K562 (cell line): ENCODE data around the gene RPF1. TPM values are rescaled to one million over a fixed set of nuclear protein-coding genes. Genes with fewer than 3 reads are reported as not detected.
A peak's percentile ranks its signal among the peaks of the same experiment; 100 is the strongest.

Experiments
- ATAC-seq: fragments of 200-7000 bp; cut with Tn5 transposase; 3 replicates; pipeline ENCODE4 v1.9.1; 2020; ENCODE audit warnings: moderate library complexity
- BruUV-seq: library from RNA; stranded (reverse); fragments of 400-500 nt; replicated peaks from 2 replicates; lab custom pipeline; 2021; lab: Mats Ljungman, UMichigan
- CTCF ChIA-PET: fragments of 300-600 bp; formaldehyde crosslinking; extraction: SDS; loops from one replicate; lab custom pipeline; 2021; ENCODE audit warnings: low intra/inter-chr PET ratio; lab: Yijun Ruan, JAX
- POLR2A ChIA-PET: fragments of 300-600, 350-650 bp; sonication (Branson Sonifier 250); formaldehyde crosslinking; extraction: SDS; loops from one replicate; lab custom pipeline; 2021; ENCODE audit warnings: antibody characterized with exemption, inconsistent platforms; lab: Yijun Ruan, JAX
- DNase-seq, 4 experiments: peaks; one replicate each; pipeline versions ENCODE4 v3.0.0 to v3.0.0-alpha.2; 2011 to 2018; ENCODE audit warnings: low spot score in 3 of 4, mixed read lengths in 3 of 4; ENCODE audit errors: extremely low read depth in 1 of 4
- FAIRE-seq: peaks from 2 replicates; lab custom pipeline; 2011; peaks lifted over from hg19 to GRCh38; lab: Jason Lieb, UNC
- H2AFZ ChIP-seq: 2 replicates; pipeline ENCODE4 v1.6.0; 2011; ENCODE audit warnings: low read depth, low read length, control low read depth, inconsistent platforms
- H3K27ac ChIP-seq: fragments of 200-600 bp; 3 replicates; pipeline ENCODE4 v1.8.0; 2011; ENCODE audit warnings: low read depth, mild to moderate bottlenecking, control low read depth, inconsistent platforms, low read length, moderate library complexity, mixed read lengths; ENCODE audit errors: extremely low read depth
- H3K27me3 ChIP-seq, 2 experiments: fragments of 300-600 bp in 1 of 2; 2 replicates in 1 of 2; 3 replicates in 1 of 2; pipeline versions ENCODE4 v1.6.0 to v1.8.0; 2011; ENCODE audit warnings: inconsistent platforms in 2 of 2, low read length in 2 of 2, mild to moderate bottlenecking in 1 of 2, mixed read lengths in 1 of 2, moderate library complexity in 1 of 2; ENCODE audit not compliant: control insufficient read depth in 2 of 2, insufficient read depth in 2 of 2
- H3K36me3 ChIP-seq: fragments of 300-600 bp; 3 replicates; pipeline ENCODE4 v1.8.0; 2011; ENCODE audit warnings: mild to moderate bottlenecking, low read length, inconsistent platforms; ENCODE audit not compliant: control insufficient read depth, insufficient read depth
- H3K4me1 ChIP-seq, 2 experiments: fragments of 200-600 bp in 1 of 2; replicated peaks in 1 of 2; 2 replicates in 1 of 2; 3 replicates in 1 of 2; pipeline versions ENCODE4 v1.5.1 to v1.8.0; 2011; ENCODE audit warnings: inconsistent platforms in 2 of 2, low read length in 2 of 2, mild to moderate bottlenecking in 1 of 2, mixed read lengths in 1 of 2, moderate library complexity in 1 of 2; ENCODE audit not compliant: control insufficient read depth in 2 of 2, insufficient read depth in 2 of 2
- H3K4me2 ChIP-seq: 2 replicates; pipeline ENCODE4 v1.6.1; 2011; ENCODE audit warnings: low read length, control low read depth, inconsistent platforms, mixed read lengths; ENCODE audit not compliant: insufficient read depth
- H3K4me3 ChIP-seq: fragments of 200-600 bp; sonication (generic), shearing (Covaris generic); 2 replicates; pipeline ENCODE4 v1.5.1; 2016; ENCODE audit warnings: control low read depth, inconsistent platforms
- H3K79me2 ChIP-seq: fragments of 200-600 bp; 3 replicates; pipeline ENCODE4 v1.8.0; 2011; ENCODE audit warnings: low read length, inconsistent platforms; ENCODE audit not compliant: control insufficient read depth, insufficient read depth
- H3K9ac ChIP-seq, 2 experiments: 2 replicates each; pipeline versions ENCODE4 v1.6.0 to v1.6.1; 2011; ENCODE audit warnings: low read depth in 2 of 2, low read length in 2 of 2, control low read depth in 1 of 2, inconsistent platforms in 1 of 2, mild to moderate bottlenecking in 1 of 2, mixed read lengths in 1 of 2; ENCODE audit not compliant: insufficient read depth in 1 of 2
- H3K9me1 ChIP-seq: one replicate; pipeline ENCODE4 v1.6.0; 2011; ENCODE audit warnings: inconsistent platforms, mild to moderate bottlenecking, low read length, moderate library complexity; ENCODE audit not compliant: control insufficient read depth, insufficient read depth
- H3K9me3 ChIP-seq: replicated peaks from 2 replicates; pipeline ENCODE4 v1.5.1; 2011; ENCODE audit warnings: low read depth, low read length, inconsistent platforms; ENCODE audit not compliant: control insufficient read depth, insufficient read depth
- H4K20me1 ChIP-seq: replicated peaks from 2 replicates; pipeline ENCODE4 v1.6.1; 2011; ENCODE audit warnings: low read length, inconsistent platforms, mixed read lengths; ENCODE audit not compliant: control insufficient read depth, insufficient read depth
- CBX5 ChIP-seq: IDR thresholded peaks from 2 replicates; pipeline ENCODE4 v1.6.1; 2014; ENCODE audit warnings: low read depth, borderline replicate concordance
- CHD1 ChIP-seq: fragments of 200-600 bp; sonication (generic); IDR thresholded peaks from one replicate; pipeline ENCODE4 v1.6.1; 2012; ENCODE audit warnings: mild to moderate bottlenecking, moderate library complexity, low read length, inconsistent platforms
- EP300 ChIP-seq: IDR thresholded peaks from 2 replicates; pipeline ENCODE4 v1.6.1; 2012; ENCODE audit warnings: low read length, improper control_type of control experiment
- IRF9 ChIP-seq: fragments of 450-650 bp; IDR thresholded peaks from 2 replicates; pipeline ENCODE4 v1.6.1; 2016; ENCODE audit warnings: missing biosample characterization, missing genetic modification characterization
- KAT2B ChIP-seq: IDR thresholded peaks from one replicate; pipeline ENCODE4 v1.6.1; 2012; ENCODE audit warnings: low read depth, mild to moderate bottlenecking, control low read depth, inconsistent platforms, low read length, moderate library complexity
- OTX1 ChIP-seq: fragments of 450-650 bp; formaldehyde crosslinking; IDR thresholded peaks from 2 replicates; pipeline ENCODE4 v1.4.0; 2022; ENCODE audit warnings: mild to moderate bottlenecking
- STAT5B ChIP-seq: fragments of 250-450 bp; sonication (Bioruptor Pico); IDR thresholded peaks from 2 replicates; pipeline ENCODE4 v1.8.0; 2021; ENCODE audit warnings: mild to moderate bottlenecking, inconsistent platforms
- UBTF ChIP-seq, 2 experiments: IDR thresholded peaks; 2 replicates each; pipeline ENCODE4 v1.6.1; 2012; ENCODE audit warnings: improper control_type of control experiment in 2 of 2, low read depth in 2 of 2, low read length in 2 of 2, borderline replicate concordance in 1 of 2
- ZNF695 ChIP-seq: fragments of 450-650 bp; formaldehyde crosslinking; IDR thresholded peaks from 2 replicates; pipeline ENCODE4 v1.4.0; 2020; ENCODE audit warnings: mild to moderate bottlenecking, moderate library complexity
- ZSCAN29 ChIP-seq: fragments of 450-650 bp; IDR thresholded peaks from 2 replicates; pipeline ENCODE4 v1.6.1; 2017
- WGBS: fragments of 100-300 bp; shearing (Covaris generic); methylation state at CpG from one replicate; pipeline ENCODE4 v1.1.6; 2016; ENCODE audit warnings: low coverage, mixed read lengths; ENCODE audit not compliant: insufficient coverage; ENCODE audit errors: missing lambda C conversion rate; 5-methylcytosine and 5-hydroxymethylcytosine counted together
- in situ Hi-C: fragments of 300-500 bp; cut with MboI; formaldehyde crosslinking; loops from 4 replicates; pipeline ENCODE4 v1.15.0; 2018; ENCODE audit warnings: inconsistent platforms, mixed read lengths
- intact Hi-C: fragments of 100-400 bp; cut with micrococcal nuclease; formaldehyde crosslinking; loops from 2 replicates; pipeline ENCODE4 v1.14.2; 2022
- polyA plus RNA-seq, 8 experiments: library from polyadenylated mRNA; depleted of rRNA in 4 of 8; stranded (reverse) in 5 of 8; unstranded in 3 of 8; fragments of >200 nt; fragmentation: Nextera tagmentation in 2 of 8; fragmentation: Illumina TruSeq in 1 of 8; extraction: Ambion mirVana in 2 of 8; extraction: Trizol in 1 of 8; gene quantifications; 2 replicates each; pipeline versions ENCODE4 v1.2.1 to v1.2.3, GENCODE V29; 2011 to 2014; ENCODE audit warnings: inconsistent platforms in 1 of 8, missing spikeins in 1 of 8
- total RNA-seq, 7 experiments: library from RNA; depleted of rRNA in 6 of 7; stranded (reverse); fragments of >200 nt in 6 of 7; fragmentation: Illumina TruSeq in 2 of 7; extraction: Trizol in 2 of 7; gene quantifications; 2 replicates each; pipeline versions ENCODE4 v1.2.1 to v1.2.3, GENCODE V29; 2011 to 2021; ENCODE audit warnings: low replicate concordance in 1 of 7

The RPF1 gene
- total and polyA plus RNA-seq, 9 of the 15 experiments (the other 6 are each of a cell fraction or from before 2014, with no cell fraction given) = 52.4 to 156 (median 90.2) TPM

GRCh38 chr1:84504580-84505492 lies 25.8 kb downstream of the RPF1 start (continued):
- 0 out of 2 replicates have a peak, but pooled peaks have one; percentile 29 for TF ChIP-seq IRF9 (tag)
- peak; percentile 22 for TF ChIP-seq CHD1

- Histone ChIP-seq H3K36me3 (peaks cover 45% of the 10 kb centered on the region), H3K9me3 (no peaks in the 10 kb centered on the region; the same call in 1 of the 2 replicates), H3K27me3 (no peaks in the 10 kb centered on the region), H3K4me2 (peak overlapping the region; percentile 98), H3K9me1 (no peaks in the 10 kb centered on the region), H2AFZ (peak overlapping the region; percentile 83), H3K27ac (peak overlapping the region; percentile 97), H3K4me3 (peak overlapping the region; percentile 69), H3K79me2 (peaks cover 75% of the 10 kb centered on the region), H3K9ac (peak overlapping the region; percentile 98 to 99), H3K4me1 (peaks cover 4 to 10% of the 10 kb centered on the region in 2 experiments; a peak in 4 of 5 replicates), H4K20me1 (peaks cover 18% of the 10 kb centered on the region)
- ATAC-seq = peak; percentile 67
- under 1% methylated on average over 25 of the region's 47 CpGs for WGBS
- DNase-seq = peak in 3 of 4 experiments; percentile 71 to 76 (median 75)
- no peak for FAIRE-seq
- POLR2A ChIA-PET = interaction anchor here (0.6 to 4.1 kb wide), 20 partner anchors 8 to 1399 kb away, joined by 3 to 34 read pairs (median 4); partner anchors contain the start of gene CTBS
- in situ Hi-C loops = no loop called here
- BruUV-seq = no TSS peak
- CTCF ChIA-PET = interaction anchor here (1.0 to 1.1 kb wide), 2 partner anchors 115 to 132 kb away, joined by 3 to 4 read pairs; no protein-coding TSS in a partner anchor
- intact Hi-C loops = loop anchor here (1.0 to 10.0 kb wide), 6 partner anchors 26 to 201 kb away; partner anchors contain the start of genes CTBS, RPF1 and SAMD13
- TF ChIP-seq UBTF (IDR thresholded peaks at IDR 0.05; ENCODE audit: borderline replicate concordance in 1 of 2, low read depth in 2 of 2, low read length in 2 of 2) (peak in 1 of 2 experiments; percentile 64; a peak in 2 of 4 replicates), EP300 (no peak), ZSCAN29 (0 out of 2 replicates have a peak, but pooled peaks have one; percentile 34), ZNF695 (CRISPR knock-in tag) (no peak), STAT5B (no peak), CBX5 (no peak), OTX1 (CRISPR knock-in tag) (0 out of 2 replicates have a peak, but pooled peaks have one; percentile 35), KAT2B (no peak)
Measured at GRCh38 chr1:84505493-84506001, 26.5 kb downstream of the RPF1 start.
